ENCODE data around the gene ZNF680.
"Not testable (repeated sequence)": the region's sequence is repeated elsewhere in the genome, so short reads cannot be mapped to it uniquely, and the experiment has no call there.

Gene ZNF680

GRCh38 chr7:64562626-64563278 lies at the start of gene ZNF680:
TSS of gene ZNF680 (minus strand) at chr7:64563071. CDS start at chr7:64562954, 117 bp downstream.
- DNase-seq: peak; percentile 96 to 99 (median 98)

GRCh38 chr7:64612452-64612851 lies 49.6 kb upstream of the ZNF680 start:
- DNase-seq: no peak

GRCh38 chr7:64611717-64612116 lies 48.8 kb upstream of the ZNF680 start:
- no peak for DNase-seq

GRCh38 chr7:64610997-64611396 lies 48.1 kb upstream of the ZNF680 start:
- no peak for DNase-seq

GRCh38 chr7:64608116-64608910 lies 45.4 kb upstream of the ZNF680 start:
- DNase-seq: no peak

GRCh38 chr7:64606385-64606784 lies 43.5 kb upstream of the ZNF680 start:
- no peak for DNase-seq

- DNase-seq: no peak
These were observed 40.4 kb upstream of the ZNF680 start for GRCh38 chr7:64603271-64603670.

- no peak for DNase-seq
These were observed 39.6 kb upstream of the ZNF680 start for GRCh38 chr7:64602518-64602917.

- DNase-seq: no peak
These were observed 39.2 kb upstream of the ZNF680 start for GRCh38 chr7:64602086-64602485.

GRCh38 chr7:64599359-64599758 lies 36.5 kb upstream of the ZNF680 start:
- DNase-seq: no peak

- DNase-seq: no peak
These were observed 28.1 kb upstream of the ZNF680 start for GRCh38 chr7:64590971-64591370.

GRCh38 chr7:64581926-64582894 lies 19.3 kb upstream of the ZNF680 start:
- no peak for DNase-seq

- DNase-seq: no peak
These were observed 18.5 kb upstream of the ZNF680 start for GRCh38 chr7:64581391-64581790.

GRCh38 chr7:64574540-64575099 lies 11.7 kb upstream of the ZNF680 start:
- no peak for DNase-seq

GRCh38 chr7:64570284-64570605 lies 7.4 kb upstream of the ZNF680 start:
- not testable (repeated sequence) for DNase-seq

- peak; percentile 45 to 70 (median 64) for DNase-seq
These were observed 6.8 kb upstream of the ZNF680 start for GRCh38 chr7:64569372-64570283.

- DNase-seq: no peak
These were observed 630 bp downstream of the ZNF680 start for GRCh38 chr7:64562256-64562625.

- DNase-seq: no peak
These were observed 3.7 kb downstream of the ZNF680 start for GRCh38 chr7:64559206-64559605.

GRCh38 chr7:64558781-64559180 lies 4.1 kb downstream of the ZNF680 start:
- no peak for DNase-seq

- DNase-seq: no peak
These were observed 4.6 kb downstream of the ZNF680 start for GRCh38 chr7:64558323-64558705.

- DNase-seq: no peak
These were observed 5.1 kb downstream of the ZNF680 start for GRCh38 chr7:64557601-64558322.
